GM12878 (cell line): ENCODE data around the gene ALDH18A1. TPM values are rescaled to one million over a fixed set of nuclear protein-coding genes. Genes with fewer than 3 reads are reported as not detected.
A peak's percentile ranks its signal among the peaks of the same experiment; 100 is the strongest.

ENCODE experiments used
- CBFB ChIP-seq: IDR thresholded peaks from 2 replicates; pipeline ENCODE4 v1.6.1; 2016; ENCODE audit warnings: antibody characterized with exemption, low read depth
- ETV6 ChIP-seq, 2 experiments: fragments of 450-650 bp in 1 of 2; IDR thresholded peaks in 1 of 2; conservative IDR thresholded peaks in 1 of 2; 2 replicates each; pipeline ENCODE4 v1.6.1; 2014; ENCODE audit warnings: antibody characterized with exemption in 1 of 2, borderline replicate concordance in 1 of 2, low read depth in 1 of 2, mild to moderate bottlenecking in 1 of 2, moderate library complexity in 1 of 2
- FOXK2 ChIP-seq: fragments of 450-650 bp; IDR thresholded peaks from 2 replicates; pipeline ENCODE4 v1.6.1; 2017; ENCODE audit warnings: mild to moderate bottlenecking, moderate library complexity
- HDAC2 ChIP-seq: fragments of 200-600 bp; sonication (generic); IDR thresholded peaks from 2 replicates; pipeline ENCODE4 v1.6.1; 2017
- IKZF2 ChIP-seq, 2 experiments: fragments of 450-650 bp; IDR thresholded peaks; 2 replicates each; pipeline ENCODE4 v1.6.1; 2017; ENCODE audit warnings: mild to moderate bottlenecking in 2 of 2, moderate library complexity in 2 of 2
- MEF2A ChIP-seq: IDR thresholded peaks from 2 replicates; pipeline ENCODE4 v1.6.1; 2011; ENCODE audit warnings: low read depth, mild to moderate bottlenecking, low read length, moderate library complexity; ENCODE audit not compliant: insufficient read depth
- MEF2B ChIP-seq: fragments of 450-650 bp; IDR thresholded peaks from 2 replicates; pipeline ENCODE4 v1.6.1; 2018; ENCODE audit warnings: mild to moderate bottlenecking, moderate library complexity; ENCODE audit not compliant: partially characterized antibody, poor library complexity, severe bottlenecking
- MYB ChIP-seq: fragments of 150-350 bp; IDR thresholded peaks from 2 replicates; pipeline ENCODE4 v1.6.1; 2014; ENCODE audit warnings: mild to moderate bottlenecking, low read depth, low read length, borderline replicate concordance
- NFYB ChIP-seq: IDR thresholded peaks from 2 replicates; pipeline ENCODE4 v1.6.1; 2011; ENCODE audit warnings: low read depth, mild to moderate bottlenecking, low read length, improper control_type of control experiment, moderate library complexity; ENCODE audit not compliant: insufficient read depth
- PAX8 ChIP-seq: fragments of 450-650 bp; IDR thresholded peaks from 2 replicates; pipeline ENCODE4 v1.6.1; 2017; ENCODE audit warnings: mild to moderate bottlenecking, moderate library complexity
- RAD21 ChIP-seq: IDR thresholded peaks from 2 replicates; pipeline ENCODE4 v1.6.1; 2011; ENCODE audit warnings: mild to moderate bottlenecking, low read depth, low read length, moderate library complexity; ENCODE audit not compliant: insufficient read depth
- SMAD5 ChIP-seq: IDR thresholded peaks from 2 replicates; pipeline ENCODE4 v1.6.1; 2016; ENCODE audit warnings: antibody characterized with exemption, low read depth
- STAT3 ChIP-seq: IDR thresholded peaks from 2 replicates; pipeline ENCODE4 v1.6.1; 2011; ENCODE audit warnings: low read depth, low read length, improper control_type of control experiment
- ZNF24 ChIP-seq: fragments of 450-650 bp; IDR thresholded peaks from 2 replicates; pipeline ENCODE4 v1.6.1; 2017; ENCODE audit warnings: antibody characterized with exemption, mild to moderate bottlenecking
- polyA plus RNA-seq, 11 experiments: library from polyadenylated mRNA; depleted of rRNA in 4 of 11; unstranded in 6 of 11; stranded (reverse) in 5 of 11; fragments of >200 nt; fragmentation: Nextera tagmentation in 4 of 11; fragmentation: Illumina TruSeq in 1 of 11; extraction: Ambion mirVana in 4 of 11; extraction: Trizol in 1 of 11; gene quantifications; 1 replicate in 1 of 11; 2 replicates in 10 of 11; pipeline versions ENCODE4 v1.2.1 to v1.2.3, GENCODE V29; 2011 to 2016; ENCODE audit warnings: inconsistent platforms in 2 of 11, missing spikeins in 2 of 11, low read depth in 1 of 11
- total RNA-seq, 4 experiments: library from RNA; depleted of rRNA in 3 of 4; stranded (reverse); fragments of >200 nt in 3 of 4; fragmentation: Illumina TruSeq in 1 of 4; extraction: Trizol in 1 of 4; gene quantifications; 2 replicates each; pipeline versions ENCODE4 v1.2.1 to v1.2.3, GENCODE V29; 2013 to 2021
- TF ChIP-seq, protein P1 (sequence below): fragments of 450-650 bp; IDR thresholded peaks from 2 replicates; pipeline ENCODE4 v1.6.1; 2017; ENCODE audit warnings: low read depth, mild to moderate bottlenecking, moderate library complexity
- TF ChIP-seq, protein P2 (sequence below): fragments of 450-650 bp; conservative IDR thresholded peaks from 2 replicates; pipeline ENCODE4 v1.6.1; 2017; ENCODE audit warnings: mild to moderate bottlenecking, moderate library complexity
- TF ChIP-seq, protein P3 (sequence below), 3 experiments: IDR thresholded peaks in 2 of 3; conservative IDR thresholded peaks in 1 of 3; 2 replicates each; pipeline ENCODE4 v1.5.1; 2011; ENCODE audit warnings: low read depth in 3 of 3, low read length in 3 of 3, mild to moderate bottlenecking in 3 of 3, control low read depth in 2 of 3, moderate library complexity in 2 of 3, inconsistent platforms in 1 of 3, mixed read lengths in 1 of 3; ENCODE audit not compliant: control insufficient read depth in 2 of 3, insufficient read depth in 1 of 3; ENCODE audit errors: extremely low read depth in 1 of 3
- TF ChIP-seq, protein P4 (sequence below): IDR thresholded peaks from 2 replicates; pipeline ENCODE4 v1.6.1; 2012; ENCODE audit warnings: low read depth, low read length, improper control_type of control experiment
- TF ChIP-seq, protein P5 (sequence below): fragments of 450-650 bp; IDR thresholded peaks from 2 replicates; pipeline ENCODE4 v1.6.1; 2017; ENCODE audit warnings: mild to moderate bottlenecking, low read depth, inconsistent platforms; ENCODE audit not compliant: poor library complexity, severe bottlenecking

Gene ALDH18A1
- total and polyA plus RNA-seq, 10 of the 15 experiments (the other 5 are each of a cell fraction or from before 2014, with no cell fraction given) = 24.3 to 118 (median 99.3) TPM

DNA sequence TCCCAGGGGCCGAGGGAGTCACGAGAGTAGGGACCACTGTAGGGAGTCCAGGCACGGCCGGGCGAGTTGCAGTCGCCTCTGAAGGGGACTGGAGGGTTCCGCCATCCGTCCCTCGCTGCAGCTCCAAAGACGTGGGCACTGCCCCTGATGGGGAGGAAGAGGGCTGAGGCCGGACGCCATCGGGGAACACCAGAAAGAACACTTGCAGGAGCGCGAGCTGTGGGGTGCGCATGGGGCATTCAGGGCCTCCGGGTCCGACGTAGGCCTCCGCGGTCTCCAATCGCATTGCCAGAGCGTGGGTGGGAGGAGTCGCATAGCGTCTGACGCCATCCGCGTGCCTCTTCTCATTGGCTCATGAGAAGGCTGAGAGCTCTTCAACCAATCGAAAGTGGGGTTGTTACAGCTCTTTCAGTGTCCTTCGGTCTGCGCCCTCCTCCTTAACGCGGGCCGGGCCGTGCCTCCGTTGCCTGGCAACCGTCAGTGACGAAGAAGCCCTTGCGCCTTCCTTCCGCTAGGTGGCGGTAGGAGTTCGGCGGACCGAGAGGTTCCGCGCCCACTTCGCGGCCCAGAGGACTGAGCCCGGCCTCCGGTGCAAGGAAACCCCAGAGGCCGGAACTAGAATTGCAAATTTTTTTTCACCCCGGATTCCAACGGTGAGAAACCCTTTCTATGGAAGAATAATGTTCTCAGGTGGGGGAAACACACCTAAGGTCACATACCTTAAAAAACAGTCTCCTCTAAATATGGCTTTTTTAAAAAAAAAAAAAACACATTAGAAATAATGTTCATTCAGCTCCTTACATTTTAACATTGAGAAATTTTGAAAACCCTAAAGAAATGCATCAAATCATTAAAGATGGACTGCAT lies 37.4 kb upstream of the ALDH18A1 start, which contains the start of gene TCTN3 (continued):
- TF ChIP-seq, protein P1, sequence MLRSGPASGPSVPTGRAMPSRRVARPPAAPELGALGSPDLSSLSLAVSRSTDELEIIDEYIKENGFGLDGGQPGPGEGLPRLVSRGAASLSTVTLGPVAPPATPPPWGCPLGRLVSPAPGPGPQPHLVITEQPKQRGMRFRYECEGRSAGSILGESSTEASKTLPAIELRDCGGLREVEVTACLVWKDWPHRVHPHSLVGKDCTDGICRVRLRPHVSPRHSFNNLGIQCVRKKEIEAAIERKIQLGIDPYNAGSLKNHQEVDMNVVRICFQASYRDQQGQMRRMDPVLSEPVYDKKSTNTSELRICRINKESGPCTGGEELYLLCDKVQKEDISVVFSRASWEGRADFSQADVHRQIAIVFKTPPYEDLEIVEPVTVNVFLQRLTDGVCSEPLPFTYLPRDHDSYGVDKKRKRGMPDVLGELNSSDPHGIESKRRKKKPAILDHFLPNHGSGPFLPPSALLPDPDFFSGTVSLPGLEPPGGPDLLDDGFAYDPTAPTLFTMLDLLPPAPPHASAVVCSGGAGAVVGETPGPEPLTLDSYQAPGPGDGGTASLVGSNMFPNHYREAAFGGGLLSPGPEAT = peak; percentile 75; the same call in 1 of the 2 replicates
- TF ChIP-seq, protein P2, sequence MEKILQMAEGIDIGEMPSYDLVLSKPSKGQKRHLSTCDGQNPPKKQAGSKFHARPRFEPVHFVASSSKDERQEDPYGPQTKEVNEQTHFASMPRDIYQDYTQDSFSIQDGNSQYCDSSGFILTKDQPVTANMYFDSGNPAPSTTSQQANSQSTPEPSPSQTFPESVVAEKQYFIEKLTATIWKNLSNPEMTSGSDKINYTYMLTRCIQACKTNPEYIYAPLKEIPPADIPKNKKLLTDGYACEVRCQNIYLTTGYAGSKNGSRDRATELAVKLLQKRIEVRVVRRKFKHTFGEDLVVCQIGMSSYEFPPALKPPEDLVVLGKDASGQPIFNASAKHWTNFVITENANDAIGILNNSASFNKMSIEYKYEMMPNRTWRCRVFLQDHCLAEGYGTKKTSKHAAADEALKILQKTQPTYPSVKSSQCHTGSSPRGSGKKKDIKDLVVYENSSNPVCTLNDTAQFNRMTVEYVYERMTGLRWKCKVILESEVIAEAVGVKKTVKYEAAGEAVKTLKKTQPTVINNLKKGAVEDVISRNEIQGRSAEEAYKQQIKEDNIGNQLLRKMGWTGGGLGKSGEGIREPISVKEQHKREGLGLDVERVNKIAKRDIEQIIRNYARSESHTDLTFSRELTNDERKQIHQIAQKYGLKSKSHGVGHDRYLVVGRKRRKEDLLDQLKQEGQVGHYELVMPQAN = peak; percentile 95
- TF ChIP-seq MYB (no peak), HDAC2 (no peak), STAT3 (no peak), SMAD5 (peak; percentile 64; the same call in 1 of the 2 replicates), ZNF24 (0 out of 2 replicates have a peak, but pooled peaks have one; percentile 66), IKZF2 (IDR thresholded peaks at IDR 0.05) (peak; percentile 47 to 51), PAX8 (no peak), MEF2B (peak; percentile 77), CBFB (peak; percentile 43; the same call in 1 of the 2 replicates), MEF2A (peak; percentile 67; the same call in 1 of the 2 replicates), NFYB (peak; percentile 93), FOXK2 (no peak), RAD21 (peak; percentile 100), ETV6 (conservative IDR thresholded peaks at IDR 0.05 in 1 of 2, IDR thresholded peaks at IDR 0.05 in 1 of 2; ENCODE audit: borderline replicate concordance in 1 of 2, low read depth in 1 of 2) (peak in 1 of 2 experiments; percentile 62; a peak in 1 of 4 replicates)
- TF ChIP-seq, protein P3, sequence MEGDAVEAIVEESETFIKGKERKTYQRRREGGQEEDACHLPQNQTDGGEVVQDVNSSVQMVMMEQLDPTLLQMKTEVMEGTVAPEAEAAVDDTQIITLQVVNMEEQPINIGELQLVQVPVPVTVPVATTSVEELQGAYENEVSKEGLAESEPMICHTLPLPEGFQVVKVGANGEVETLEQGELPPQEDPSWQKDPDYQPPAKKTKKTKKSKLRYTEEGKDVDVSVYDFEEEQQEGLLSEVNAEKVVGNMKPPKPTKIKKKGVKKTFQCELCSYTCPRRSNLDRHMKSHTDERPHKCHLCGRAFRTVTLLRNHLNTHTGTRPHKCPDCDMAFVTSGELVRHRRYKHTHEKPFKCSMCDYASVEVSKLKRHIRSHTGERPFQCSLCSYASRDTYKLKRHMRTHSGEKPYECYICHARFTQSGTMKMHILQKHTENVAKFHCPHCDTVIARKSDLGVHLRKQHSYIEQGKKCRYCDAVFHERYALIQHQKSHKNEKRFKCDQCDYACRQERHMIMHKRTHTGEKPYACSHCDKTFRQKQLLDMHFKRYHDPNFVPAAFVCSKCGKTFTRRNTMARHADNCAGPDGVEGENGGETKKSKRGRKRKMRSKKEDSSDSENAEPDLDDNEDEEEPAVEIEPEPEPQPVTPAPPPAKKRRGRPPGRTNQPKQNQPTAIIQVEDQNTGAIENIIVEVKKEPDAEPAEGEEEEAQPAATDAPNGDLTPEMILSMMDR (IDR thresholded peaks at IDR 0.05 in 2 of 3, conservative IDR thresholded peaks at IDR 0.05 in 1 of 3; ENCODE audit: control insufficient read depth in 2 of 3, extremely low read depth in 1 of 3, insufficient read depth in 1 of 3, low read depth in 3 of 3, low read length in 3 of 3) = peak; percentile 97 to 100 (median 99); a peak in 5 of 6 replicates
- TF ChIP-seq, protein P4, sequence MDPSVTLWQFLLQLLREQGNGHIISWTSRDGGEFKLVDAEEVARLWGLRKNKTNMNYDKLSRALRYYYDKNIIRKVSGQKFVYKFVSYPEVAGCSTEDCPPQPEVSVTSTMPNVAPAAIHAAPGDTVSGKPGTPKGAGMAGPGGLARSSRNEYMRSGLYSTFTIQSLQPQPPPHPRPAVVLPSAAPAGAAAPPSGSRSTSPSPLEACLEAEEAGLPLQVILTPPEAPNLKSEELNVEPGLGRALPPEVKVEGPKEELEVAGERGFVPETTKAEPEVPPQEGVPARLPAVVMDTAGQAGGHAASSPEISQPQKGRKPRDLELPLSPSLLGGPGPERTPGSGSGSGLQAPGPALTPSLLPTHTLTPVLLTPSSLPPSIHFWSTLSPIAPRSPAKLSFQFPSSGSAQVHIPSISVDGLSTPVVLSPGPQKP = peak; percentile 78
- TF ChIP-seq, protein P5, sequence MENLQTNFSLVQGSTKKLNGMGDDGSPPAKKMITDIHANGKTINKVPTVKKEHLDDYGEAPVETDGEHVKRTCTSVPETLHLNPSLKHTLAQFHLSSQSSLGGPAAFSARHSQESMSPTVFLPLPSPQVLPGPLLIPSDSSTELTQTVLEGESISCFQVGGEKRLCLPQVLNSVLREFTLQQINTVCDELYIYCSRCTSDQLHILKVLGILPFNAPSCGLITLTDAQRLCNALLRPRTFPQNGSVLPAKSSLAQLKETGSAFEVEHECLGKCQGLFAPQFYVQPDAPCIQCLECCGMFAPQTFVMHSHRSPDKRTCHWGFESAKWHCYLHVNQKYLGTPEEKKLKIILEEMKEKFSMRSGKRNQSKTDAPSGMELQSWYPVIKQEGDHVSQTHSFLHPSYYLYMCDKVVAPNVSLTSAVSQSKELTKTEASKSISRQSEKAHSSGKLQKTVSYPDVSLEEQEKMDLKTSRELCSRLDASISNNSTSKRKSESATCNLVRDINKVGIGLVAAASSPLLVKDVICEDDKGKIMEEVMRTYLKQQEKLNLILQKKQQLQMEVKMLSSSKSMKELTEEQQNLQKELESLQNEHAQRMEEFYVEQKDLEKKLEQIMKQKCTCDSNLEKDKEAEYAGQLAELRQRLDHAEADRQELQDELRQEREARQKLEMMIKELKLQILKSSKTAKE = no peak
